Psoas muscle (tissue), 8 donors: Measurements from ENCODE around the gene MYOC. TPM values are rescaled to one million over a fixed set of nuclear protein-coding genes. Genes with fewer than 3 reads are reported as not detected.
"Not testable (repeated sequence)": the region's sequence is repeated elsewhere in the genome, so short reads cannot be mapped to it uniquely, and the experiment has no call there.

Source experiments
- ATAC-seq, 4 donors: fragments of 200-7000 bp; cut with Tn5 transposase; one replicate each; pipeline ENCODE4 v1.9.1; 2020; ENCODE audit warnings: moderate library complexity in 3 of 4, mild to moderate bottlenecking in 2 of 4
- DNase-seq, 2 donors: peaks; one replicate each; pipeline ENCODE4 v3.0.0-alpha.2; 2020
- H3K27ac ChIP-seq: fragments of 200-600 bp; one replicate; pipeline ENCODE4 v1.8.0; 2022
- H3K27me3 ChIP-seq, 3 donors: fragments of 200-600 bp in 1 of 3; one replicate each; pipeline versions ENCODE4 v1.6.1 to v1.8.0; 2013 to 2022; ENCODE audit warnings: low read length in 2 of 3, mild to moderate bottlenecking in 2 of 3, moderate library complexity in 1 of 3; ENCODE audit not compliant: insufficient read depth in 3 of 3
- H3K36me3 ChIP-seq, 2 donors: fragments of 200-600 bp in 1 of 2; one replicate each; pipeline versions ENCODE4 v1.6.1 to v1.8.0; 2013 to 2022; ENCODE audit warnings: low read depth in 1 of 2, mild to moderate bottlenecking in 1 of 2, moderate library complexity in 1 of 2; ENCODE audit not compliant: insufficient read depth in 1 of 2
- H3K4me1 ChIP-seq: fragments of 200-600 bp; one replicate; pipeline ENCODE4 v1.8.0; 2022
- H3K4me3 ChIP-seq: fragments of 200-600 bp; one replicate; pipeline ENCODE4 v1.8.0; 2022; ENCODE audit warnings: mild to moderate bottlenecking
- H3K9me3 ChIP-seq: fragments of 200-600 bp; one replicate; pipeline ENCODE4 v1.8.0; 2022
- CTCF ChIP-seq: fragments of 200-600 bp; IDR thresholded peaks from one replicate; pipeline ENCODE4 v1.8.0; 2022; ENCODE audit warnings: antibody characterized with exemption
- WGBS, 3 donors: extraction: QIAGEN DNeasy Blood & Tissue Kit; methylation state at CpG; one replicate each; pipeline versions ENCODE4 v1.1.6 to v1.1.7; 2013; 5-methylcytosine and 5-hydroxymethylcytosine counted together
- intact Hi-C, 2 donors: fragments of 100-400 bp; cut with DNase I; formaldehyde crosslinking; loops; one replicate each; pipeline versions ENCODE4 v1.11.0 to v1.14.2; 2022
- polyA plus RNA-seq, 3 donors: library from polyadenylated mRNA; stranded (reverse); fragments of 200-250 nt; gene quantifications; one replicate each; pipeline ENCODE4 v1.2.3, GENCODE V29; 2013
- total RNA-seq, 4 donors: library from RNA; stranded (reverse); fragmentation: NEBNext Ultra II Directional in 2 of 4; extraction: Animal tissue kit (Norgen Biotek cat#: 25700) in 2 of 4; gene quantifications; one replicate each; pipeline versions ENCODE4 v1.2.1 to v1.2.4, GENCODE V29; 2021 to 2023
- donor health status: healthy with polysubstance abuse.
- donor health status: DM: no; HTN: no; CAD: no; lungs with moderate emphysema.
- donor health status: Bipolar disorder and iron deficiency.
- donor health status: healthy.
- donor health status: DM: yes; HTN: yes; CAD: no.
- donor health status: DM: no; HTN: no; CAD: no.
- donor health status: DM: no; HTN: no; CAD: no.
- donor health status: DM: yes; HTN: yes; CAD: no.

MYOC gene
- total and polyA plus RNA-seq, 7 donors = 1.1 to 12.6 (median 3.1) TPM

- WGBS, 3 donors = 89 to 94% (median 91%) methylated on average over 1 of the region's 1 CpG
- Histone ChIP-seq H3K27ac (no peak overlapping the region), H3K36me3 (no peaks in the 10 kb centered on the region), H3K4me1 (no peaks in the 10 kb centered on the region), H3K9me3 (no peaks in the 10 kb centered on the region), H3K27me3 (no peaks in the 10 kb centered on the region), H3K4me3 (no peak overlapping the region)
- TF ChIP-seq CTCF = no peak
- ATAC-seq = no peak
- DNase-seq = no peak
- intact Hi-C loops = no loop called here
Measured at GRCh38 chr1:171613282-171613681, 39.2 kb downstream of the MYOC start.

- TF ChIP-seq CTCF = no peak
- Histone ChIP-seq H3K27me3 (no peaks in the 10 kb centered on the region), H3K4me1 (no peaks in the 10 kb centered on the region), H3K9me3 (no peaks in the 10 kb centered on the region), H3K27ac (no peak overlapping the region), H3K36me3 (no peaks in the 10 kb centered on the region), H3K4me3 (no peak overlapping the region)
- DNase-seq = no peak
- WGBS, 3 donors = 87 to 96% (median 92%) methylated on average over 2 of the region's 2 CpGs
- intact Hi-C loops = no loop called here
- ATAC-seq = no peak
Measured at GRCh38 chr1:171611306-171611705, 41.2 kb downstream of the MYOC start.

GRCh38 chr1:171610385-171610784 lies 42.1 kb downstream of the MYOC start:
- TF ChIP-seq CTCF = no peak
- no peaks in the 10 kb centered on the region for H3K9me3 ChIP-seq
- DNase-seq (no peak), ATAC-seq (no peak)
- no peak overlapping the region for H3K27ac ChIP-seq
- no peaks in the 10 kb centered on the region for H3K36me3 ChIP-seq
- intact Hi-C loops = no loop called here
- WGBS, 3 donors = 74 to 86% (median 74%) methylated on average over 2 of the region's 2 CpGs
- H3K4me3 ChIP-seq = no peak overlapping the region
- H3K27me3 ChIP-seq = no peaks in the 10 kb centered on the region
- H3K4me1 ChIP-seq = no peaks in the 10 kb centered on the region

- Histone ChIP-seq H3K4me1 (no peaks in the 10 kb centered on the region), H3K4me3 (no peak overlapping the region), H3K9me3 (no peaks in the 10 kb centered on the region), H3K36me3 (no peaks in the 10 kb centered on the region), H3K27ac (no peak overlapping the region), H3K27me3 (no peaks in the 10 kb centered on the region)
- ATAC-seq = no peak
- no peak for DNase-seq
- intact Hi-C loops = no loop called here
- TF ChIP-seq CTCF = no peak
- WGBS, 3 donors = 86 to 90% (median 86%) methylated on average over 10 of the region's 10 CpGs
Measured at GRCh38 chr1:171606402-171606941, 46.0 kb downstream of the MYOC start.

GRCh38 chr1:171603042-171603441 lies 49.4 kb downstream of the MYOC start:
- H3K4me3 ChIP-seq, DNase-seq, H3K4me1 ChIP-seq, intact Hi-C loops, ATAC-seq, H3K27me3 ChIP-seq, H3K36me3 ChIP-seq, H3K9me3 ChIP-seq, H3K27ac ChIP-seq: not testable (repeated sequence)
- WGBS, 3 donors = 65 to 73% (median 67%) methylated on average over 6 of the region's 6 CpGs
